ENCODE results near the gene NSMF.

- no peak for TF ChIP-seq POLR2A (IDR thresholded peaks at IDR 0.05)
- TF ChIP-seq CTCF (IDR thresholded peaks at IDR 0.05) = no peak
- TF ChIP-seq POLR2AphosphoS5 (IDR thresholded peaks at IDR 0.05; ENCODE audit: insufficient read depth in 1 of 2, low read depth in 1 of 2) = no peak
Observed at GRCh38 chr9:137436761-137437600, 22.2 kb downstream of the NSMF start.
